ENCODE data around the gene DCP1B.

- TF ChIP-seq CTCF (IDR thresholded peaks at IDR 0.05; ENCODE audit: poor library complexity) (no peak), EZH2 (IDR thresholded peaks at IDR 0.05; ENCODE audit: borderline replicate concordance) (no peak), EZH2phosphoT487 (IDR thresholded peaks at IDR 0.05; ENCODE audit: low read depth, severe bottlenecking, unreplicated experiment) (no peak)
Measured at GRCh38 chr12:2046957-2047356, 42.7 kb upstream of the DCP1B start.

Data from hepatocyte (in vitro differentiated cells).